NCI-H2171 treated with DMSO at 0.1 percent for 48 hours (cell line): Measurements from ENCODE around the gene AKT2.
"Not testable (repeated sequence)": the region's sequence is repeated elsewhere in the genome, so short reads cannot be mapped to it uniquely, and the experiment has no call there.

Experiments used
- DNase-seq: peaks from one replicate; lab custom pipeline; 2025; lab: John Stamatoyannopoulos, UW

Gene AKT2

DNA sequence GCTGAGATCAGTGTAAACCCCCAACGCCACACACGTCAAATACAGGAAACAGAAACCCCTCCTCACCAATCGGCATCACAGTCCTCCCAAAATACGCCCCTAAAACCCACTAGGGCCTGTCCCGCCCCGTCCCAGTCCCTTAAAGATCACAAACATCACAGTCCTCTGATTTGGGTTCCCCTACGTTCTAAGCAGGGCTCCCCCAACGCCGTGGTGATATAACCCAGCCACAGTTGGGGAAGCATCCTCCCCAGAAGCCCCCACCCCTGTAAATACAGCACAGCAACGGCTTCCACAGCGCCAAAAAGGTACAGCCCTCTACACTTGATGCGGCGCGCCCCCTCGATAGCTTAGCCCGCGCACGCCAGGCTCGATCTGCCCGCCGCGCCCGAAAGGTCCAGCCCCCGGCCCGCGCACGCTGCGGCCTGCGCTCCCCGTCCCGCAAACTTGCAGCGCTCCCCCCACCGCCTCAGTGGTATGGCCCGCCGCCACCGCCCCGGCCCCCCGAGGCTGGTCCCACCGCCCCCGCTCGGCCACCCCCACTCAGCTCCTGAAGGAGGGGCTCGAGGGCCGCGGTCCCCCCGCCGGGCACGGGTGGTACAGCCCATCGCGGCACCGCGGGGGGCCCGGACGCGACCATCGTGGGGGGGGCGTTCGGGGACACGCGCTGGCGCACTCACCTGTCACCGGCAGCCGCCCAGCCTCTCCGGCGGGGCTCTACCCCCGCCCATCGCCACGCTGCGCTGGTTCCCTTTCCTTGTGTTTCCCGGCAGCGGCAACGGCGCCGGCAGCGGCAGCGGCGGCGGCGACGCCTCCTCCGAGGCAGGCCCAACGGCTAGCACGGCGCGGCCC, at the start of gene AKT2:
AKT2 (minus strand) TSS at position 845 of the 852 bp plus-strand sequence. CDS start 20,078 bp downstream, outside the sequence.
- DNase-seq, result no peak

GRCh38 chr19:40333083-40333482, 47.9 kb upstream of the AKT2 start:
- not testable (repeated sequence) for DNase-seq

DNA sequence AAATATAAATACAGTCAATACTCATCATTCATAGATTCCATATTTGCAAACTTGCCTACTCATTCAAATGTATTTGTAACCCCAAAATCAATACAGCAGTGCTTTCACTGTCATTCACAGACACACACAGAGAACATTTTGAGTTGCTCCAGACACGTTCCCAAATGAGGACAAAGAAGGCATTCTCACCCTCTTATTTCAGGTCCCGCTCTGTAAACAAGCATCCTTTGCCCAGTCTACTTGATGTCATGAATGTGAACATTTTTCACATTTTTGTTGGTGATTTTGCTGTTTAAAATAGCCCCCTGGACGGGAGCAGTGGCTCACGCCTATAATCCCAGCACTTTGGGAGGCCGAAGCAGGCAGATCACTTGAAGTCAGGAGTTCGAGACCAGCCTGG, 47.5 kb upstream of the AKT2 start:
- no peak for DNase-seq

DNA sequence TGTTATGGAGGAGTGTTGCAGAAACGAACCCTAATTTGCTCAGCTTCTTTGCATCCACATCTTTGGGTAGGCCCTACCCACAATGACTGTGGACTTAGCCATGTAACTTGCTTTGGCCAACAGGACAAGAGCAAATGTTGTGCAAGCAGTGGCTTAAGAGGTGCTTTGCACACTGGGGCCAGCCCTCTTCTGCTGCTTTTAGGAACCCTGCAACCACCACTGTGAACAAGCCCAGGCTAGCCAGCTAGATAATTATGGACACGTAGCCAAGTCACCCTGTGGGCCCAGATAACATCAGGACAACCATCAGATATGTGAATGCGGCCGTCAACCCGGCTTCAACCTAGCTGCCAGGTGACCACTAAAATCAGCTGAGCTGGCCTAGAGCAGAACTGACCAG, 45.9 kb upstream of the AKT2 start:
- no peak for DNase-seq

GRCh38 chr19:40326201-40326600, 41.1 kb upstream of the AKT2 start:
- no peak for DNase-seq

GRCh38 chr19:40323705-40324104, 38.6 kb upstream of the AKT2 start:
- no peak for DNase-seq

DNA sequence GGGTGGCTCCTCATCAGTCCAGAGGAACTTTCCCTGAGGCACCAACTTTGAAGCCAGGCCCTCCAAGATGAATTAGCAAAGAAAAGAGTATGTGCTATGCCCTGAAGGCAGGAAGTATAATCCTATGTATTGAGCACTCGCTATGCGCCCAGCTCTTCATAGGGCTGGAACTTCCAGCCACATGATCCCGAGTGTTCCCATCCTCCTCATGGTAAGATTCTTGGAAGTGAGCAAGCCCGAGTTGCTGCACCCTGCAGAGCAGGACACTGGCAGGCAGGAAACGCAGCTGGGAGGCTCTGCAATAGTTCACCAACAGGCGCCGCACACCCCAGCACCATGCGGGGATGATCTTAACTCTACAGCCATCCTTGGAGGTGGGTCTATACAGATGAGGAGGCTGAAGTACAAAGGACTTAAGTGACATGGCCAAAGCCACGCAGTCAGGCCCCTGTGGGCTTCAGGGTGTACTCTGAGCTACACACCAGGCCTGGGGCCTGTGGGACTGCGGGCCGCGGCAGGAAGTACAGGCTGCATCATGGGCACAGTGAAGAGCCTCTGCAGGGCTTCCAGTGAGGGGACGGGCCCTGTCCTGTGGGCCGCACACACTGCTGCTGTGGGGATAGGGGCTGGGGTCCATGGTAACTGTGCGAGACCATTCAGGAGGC, 37.9 kb upstream of the AKT2 start:
- DNase-seq, result no peak

DNA sequence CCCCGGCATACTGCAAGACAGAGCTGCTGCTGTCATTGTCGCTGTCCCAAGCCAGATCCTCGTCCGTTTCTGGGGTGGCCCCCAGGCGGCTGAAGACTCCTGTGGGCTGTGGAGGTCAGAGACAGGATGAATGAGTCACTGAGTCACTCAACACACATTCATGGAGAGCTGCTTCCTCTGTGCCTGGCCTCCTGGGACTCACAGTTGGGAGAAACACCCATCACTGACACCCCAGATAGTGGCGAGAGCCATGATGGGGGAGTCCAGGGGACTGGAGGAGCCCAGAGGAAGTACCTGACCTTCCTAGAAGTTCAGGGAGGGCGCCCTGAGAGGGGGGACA, 37.1 kb upstream of the AKT2 start:
- DNase-seq, result no peak

- no peak for DNase-seq
Measured at GRCh38 chr19:40321566-40322270, 36.6 kb upstream of the AKT2 start.

DNA sequence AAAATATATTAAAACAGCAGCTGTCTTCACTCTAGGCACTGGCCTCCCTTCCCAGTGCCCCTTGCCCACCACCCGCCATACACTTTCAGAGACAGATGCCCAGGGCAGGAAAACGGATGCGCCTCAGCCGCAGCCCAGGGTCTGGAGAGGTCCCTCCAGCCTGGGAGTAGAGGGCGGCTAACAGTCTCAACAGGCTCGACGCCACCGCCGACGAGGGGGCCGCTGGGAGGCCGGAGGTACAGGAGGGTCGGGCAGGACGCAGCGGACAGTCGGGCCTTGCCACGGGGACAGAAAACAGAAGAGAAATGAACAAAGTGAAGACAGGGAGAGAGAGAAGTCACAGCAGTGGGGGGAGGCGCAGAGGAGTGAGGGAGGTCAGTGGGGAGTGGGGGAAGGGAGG, 35.9 kb upstream of the AKT2 start:
- no peak for DNase-seq

- DNase-seq, result no peak
Measured at GRCh38 chr19:40320558-40320935, 35.4 kb upstream of the AKT2 start.

DNA sequence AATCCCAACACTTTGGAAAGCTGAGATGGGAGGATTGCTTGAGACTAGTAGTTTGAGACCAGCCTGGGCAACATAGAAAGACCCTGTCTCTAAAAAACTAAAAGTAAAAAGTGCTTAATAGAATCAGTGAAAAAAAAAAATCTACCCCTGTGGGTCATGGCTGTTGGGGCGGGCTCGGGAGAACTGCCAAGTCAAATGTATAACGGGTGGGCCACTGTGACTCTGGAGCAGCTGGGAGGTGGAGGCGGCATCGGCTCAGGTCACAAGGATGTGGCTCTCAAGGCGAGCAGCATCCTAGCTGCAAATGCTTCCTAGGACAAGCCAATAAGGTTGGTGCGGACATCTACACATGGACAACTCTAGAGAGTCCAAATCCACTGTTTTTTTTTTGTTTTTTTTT, 32.2 kb upstream of the AKT2 start:
- DNase-seq, result no peak

DNA sequence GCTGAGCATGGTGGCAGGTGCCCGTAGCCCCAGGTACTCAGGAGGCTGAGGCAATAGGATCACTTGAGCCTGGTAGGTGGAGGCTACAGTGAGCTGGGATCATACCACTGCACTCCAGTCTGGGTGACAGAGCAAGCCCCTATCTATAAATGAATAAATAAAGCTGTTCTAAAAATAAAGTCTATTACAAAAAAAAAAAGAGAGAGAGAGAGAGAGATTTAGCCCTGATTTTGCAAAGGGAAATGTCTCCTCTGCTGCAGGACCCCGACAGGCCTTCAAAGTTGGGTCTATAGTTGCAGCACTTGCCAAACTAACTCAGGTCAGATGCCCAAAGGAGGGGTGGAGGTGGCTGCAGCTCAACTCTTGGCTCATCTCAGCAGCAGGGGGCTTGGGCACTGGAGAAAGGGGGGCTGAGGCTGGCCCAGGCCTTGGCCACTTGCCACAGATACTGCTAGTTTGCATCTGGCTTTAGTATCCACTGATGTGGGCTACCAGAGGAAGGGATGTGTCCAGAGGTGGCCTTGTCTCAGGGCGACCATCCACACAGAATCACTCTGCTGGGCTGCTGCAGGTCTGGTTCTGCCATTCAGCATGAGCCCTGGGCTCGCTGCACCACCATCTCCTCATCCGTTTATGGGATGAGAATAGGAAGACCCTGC, 30.8 kb upstream of the AKT2 start:
- DNase-seq, result no peak

GRCh38 chr19:40314656-40315055, 29.5 kb upstream of the AKT2 start:
- no peak for DNase-seq

GRCh38 chr19:40313229-40313983, 28.3 kb upstream of the AKT2 start:
- DNase-seq, result no peak

DNA sequence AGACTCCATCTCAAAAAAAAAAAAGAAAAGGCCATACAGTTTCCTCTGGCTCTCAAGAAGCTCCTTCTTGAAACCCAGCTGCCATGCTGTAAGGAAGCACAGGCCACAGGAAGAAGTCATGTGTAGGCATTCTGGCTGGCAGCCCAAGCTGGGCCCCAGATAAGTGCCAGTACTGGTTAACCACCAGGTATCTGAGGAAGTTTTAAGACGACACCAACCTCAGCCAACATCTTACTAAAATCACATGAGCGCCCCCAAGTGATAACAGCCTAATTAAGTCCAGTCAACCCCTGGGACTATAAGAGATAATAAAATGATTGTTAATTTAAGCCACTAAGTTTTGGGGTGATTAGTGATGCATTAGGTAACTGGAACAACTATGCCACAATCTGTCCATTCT, 27.4 kb upstream of the AKT2 start:
- no peak for DNase-seq

DNA sequence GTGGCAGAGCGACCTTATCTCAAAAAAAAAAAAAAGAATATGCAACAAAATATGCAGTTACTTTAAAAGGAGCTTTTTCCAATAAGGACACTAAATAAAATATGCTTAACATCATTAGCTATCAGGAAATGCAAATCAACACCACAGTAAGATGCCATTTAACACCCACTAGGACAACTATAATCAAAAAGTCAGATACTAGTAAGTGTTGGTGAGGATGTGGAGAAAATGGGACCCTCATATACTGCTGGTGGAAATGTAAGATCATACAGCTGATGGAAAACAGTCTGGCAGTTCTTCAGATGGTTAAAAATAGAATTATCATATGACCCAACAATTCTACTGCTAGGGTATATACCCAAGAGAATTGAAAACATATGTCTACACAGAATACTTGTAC, 24.5 kb upstream of the AKT2 start:
- DNase-seq, result peak; percentile 48

DNA sequence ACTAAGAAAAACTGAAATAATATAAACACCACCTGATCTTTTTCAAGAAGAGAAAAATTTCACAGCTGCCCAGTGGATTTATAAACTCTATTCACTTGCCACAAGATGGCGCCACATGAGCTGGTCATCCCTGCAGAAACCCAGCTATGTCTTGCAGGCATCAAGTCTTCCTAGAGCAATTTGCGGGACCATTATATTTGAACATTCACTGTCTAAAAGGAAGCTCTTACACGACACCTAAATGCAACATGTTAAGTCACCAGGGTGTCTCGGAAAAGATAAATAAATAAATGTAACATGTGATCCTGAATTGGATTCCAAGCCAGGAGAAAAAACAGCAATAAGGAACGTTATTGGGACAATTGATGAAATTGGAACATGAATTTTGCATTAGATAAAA, 20.3 kb upstream of the AKT2 start:
- peak; percentile 79 for DNase-seq

GRCh38 chr19:40304306-40304705, 19.2 kb upstream of the AKT2 start:
- peak; percentile 14 for DNase-seq

GRCh38 chr19:40303765-40304164, 18.6 kb upstream of the AKT2 start:
- no peak for DNase-seq

GRCh38 chr19:40302224-40303011, 17.3 kb upstream of the AKT2 start:
- DNase-seq, result peak; percentile 36
